ENCODE data around the gene MAGI2. TPM values are rescaled to one million over a fixed set of nuclear protein-coding genes. Genes with fewer than 3 reads are reported as not detected.

MAGI2 gene
- total RNA-seq, 2 donors from 2014 or later: 10.3 to 19.2 TPM

DNA sequence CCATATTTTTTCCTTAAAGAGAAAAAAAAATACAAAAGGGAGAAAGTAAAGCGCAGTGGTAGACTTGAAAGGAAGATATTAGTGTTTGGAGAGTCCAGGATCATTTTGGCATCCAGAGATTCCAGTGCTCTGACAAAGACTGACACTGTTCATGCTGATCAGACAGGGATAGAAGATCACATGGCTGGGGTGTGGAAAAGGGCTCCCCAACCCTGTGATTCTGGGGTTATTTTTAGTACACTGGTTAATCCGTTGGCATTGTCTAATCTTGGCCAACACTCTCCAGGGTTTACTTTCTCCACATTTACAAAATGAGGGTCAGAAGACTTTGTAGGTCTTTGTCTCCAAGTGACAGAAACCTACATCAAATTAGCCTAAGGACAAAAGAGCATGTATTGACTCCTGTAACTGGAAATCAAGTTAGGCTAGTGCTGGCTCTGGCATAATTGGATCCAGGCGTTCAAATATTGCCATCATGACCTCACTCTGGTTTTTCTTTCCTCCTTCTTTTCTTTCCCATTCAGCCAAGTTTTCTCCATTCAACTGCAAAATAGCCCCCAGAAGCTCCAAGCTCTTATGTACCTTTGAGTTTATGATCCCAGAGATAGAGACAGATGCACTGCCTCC is 1473.3 kb downstream of the MAGI2 start:
- Histone ChIP-seq H3K4me1 (ENCODE audit: control insufficient read depth, insufficient read depth, low read length) (no peaks in the 10 kb centered on the region), H3K36me3 (ENCODE audit: control insufficient read depth, insufficient read depth, low read length) (no peaks in the 10 kb centered on the region), H3K9me3 (ENCODE audit: control insufficient read depth, low read length) (no peaks in the 10 kb centered on the region), H3K27ac (ENCODE audit: low read depth, low read length) (no peak overlapping the region), H3K4me3 (ENCODE audit: low read length) (no peak overlapping the region), H3K27me3 (ENCODE audit: control insufficient read depth, insufficient read depth, low read length, poor library complexity, severe bottlenecking) (no peaks in the 10 kb centered on the region), H3K9ac (ENCODE audit: extremely low read depth, low read length, poor library complexity, severe bottlenecking) (no peak overlapping the region)
- H3K4me3 Mint-ChIP-seq: no peak overlapping the region
- H3K9me3 Mint-ChIP-seq: no peaks in the 10 kb centered on the region
- H3K27me3 Mint-ChIP-seq (ENCODE audit: insufficient read depth): peaks cover 6% of the 10 kb centered on the region
- peaks cover 2% of the 10 kb centered on the region for H3K4me1 Mint-ChIP-seq
- TF ChIP-seq, protein P1, sequence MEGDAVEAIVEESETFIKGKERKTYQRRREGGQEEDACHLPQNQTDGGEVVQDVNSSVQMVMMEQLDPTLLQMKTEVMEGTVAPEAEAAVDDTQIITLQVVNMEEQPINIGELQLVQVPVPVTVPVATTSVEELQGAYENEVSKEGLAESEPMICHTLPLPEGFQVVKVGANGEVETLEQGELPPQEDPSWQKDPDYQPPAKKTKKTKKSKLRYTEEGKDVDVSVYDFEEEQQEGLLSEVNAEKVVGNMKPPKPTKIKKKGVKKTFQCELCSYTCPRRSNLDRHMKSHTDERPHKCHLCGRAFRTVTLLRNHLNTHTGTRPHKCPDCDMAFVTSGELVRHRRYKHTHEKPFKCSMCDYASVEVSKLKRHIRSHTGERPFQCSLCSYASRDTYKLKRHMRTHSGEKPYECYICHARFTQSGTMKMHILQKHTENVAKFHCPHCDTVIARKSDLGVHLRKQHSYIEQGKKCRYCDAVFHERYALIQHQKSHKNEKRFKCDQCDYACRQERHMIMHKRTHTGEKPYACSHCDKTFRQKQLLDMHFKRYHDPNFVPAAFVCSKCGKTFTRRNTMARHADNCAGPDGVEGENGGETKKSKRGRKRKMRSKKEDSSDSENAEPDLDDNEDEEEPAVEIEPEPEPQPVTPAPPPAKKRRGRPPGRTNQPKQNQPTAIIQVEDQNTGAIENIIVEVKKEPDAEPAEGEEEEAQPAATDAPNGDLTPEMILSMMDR (conservative IDR thresholded peaks at IDR 0.05): no peak
- H3K27ac Mint-ChIP-seq: no peak overlapping the region
- no peaks in the 10 kb centered on the region for H3K36me3 Mint-ChIP-seq (ENCODE audit: low read depth)
- 91 to 100% methylated on average over 3 of the region's 3 CpGs for WGBS, 2 experiments (ENCODE audit: insufficient coverage in 1 of 2, insufficient read length in 1 of 2)
- no peak for DNase-seq

DNA sequence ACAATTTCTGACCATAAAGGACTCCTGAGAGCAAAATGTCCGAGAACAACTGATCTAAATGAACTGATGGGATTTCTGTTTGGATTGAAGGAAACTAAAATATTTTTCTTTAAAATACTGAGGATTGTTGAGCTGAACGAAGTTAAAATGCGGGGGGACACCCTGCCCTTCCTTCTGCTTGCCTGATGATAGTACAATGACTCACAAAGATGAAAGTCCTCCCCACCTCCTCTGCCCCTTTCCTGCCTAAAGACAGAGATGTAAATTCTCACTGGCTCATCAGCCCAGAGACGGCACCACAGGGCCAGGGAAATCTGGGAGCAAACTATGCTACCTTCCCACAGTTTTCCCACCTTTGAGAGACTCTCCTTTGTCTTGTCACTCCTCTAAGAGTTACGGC is 1474.2 kb downstream of the MAGI2 start:
- Mint-ChIP-seq H3K4me1 (peaks cover 2% of the 10 kb centered on the region), H3K9me3 (peaks cover 1% of the 10 kb centered on the region), H3K27me3 (ENCODE audit: insufficient read depth) (peaks cover 6% of the 10 kb centered on the region), H3K4me3 (no peak overlapping the region), H3K27ac (no peak overlapping the region), H3K36me3 (ENCODE audit: low read depth) (no peaks in the 10 kb centered on the region)
- no peak overlapping the region for H3K27ac ChIP-seq (ENCODE audit: low read depth, low read length)
- H3K27me3 ChIP-seq (ENCODE audit: control insufficient read depth, insufficient read depth, low read length, poor library complexity, severe bottlenecking): no peaks in the 10 kb centered on the region
- no peak overlapping the region for H3K9ac ChIP-seq (ENCODE audit: extremely low read depth, low read length, poor library complexity, severe bottlenecking)
- H3K36me3 ChIP-seq (ENCODE audit: control insufficient read depth, insufficient read depth, low read length): no peaks in the 10 kb centered on the region
- 80 to 88% methylated on average over 5 of the region's 5 CpGs for WGBS, 2 experiments (ENCODE audit: insufficient coverage in 1 of 2, insufficient read length in 1 of 2)
- H3K4me1 ChIP-seq (ENCODE audit: control insufficient read depth, insufficient read depth, low read length): no peaks in the 10 kb centered on the region
- no peak overlapping the region for H3K4me3 ChIP-seq (ENCODE audit: low read length)
- DNase-seq: no peak
- no peaks in the 10 kb centered on the region for H3K9me3 ChIP-seq (ENCODE audit: control insufficient read depth, low read length)
- TF ChIP-seq, protein P1 (conservative IDR thresholded peaks at IDR 0.05): no peak

DNA sequence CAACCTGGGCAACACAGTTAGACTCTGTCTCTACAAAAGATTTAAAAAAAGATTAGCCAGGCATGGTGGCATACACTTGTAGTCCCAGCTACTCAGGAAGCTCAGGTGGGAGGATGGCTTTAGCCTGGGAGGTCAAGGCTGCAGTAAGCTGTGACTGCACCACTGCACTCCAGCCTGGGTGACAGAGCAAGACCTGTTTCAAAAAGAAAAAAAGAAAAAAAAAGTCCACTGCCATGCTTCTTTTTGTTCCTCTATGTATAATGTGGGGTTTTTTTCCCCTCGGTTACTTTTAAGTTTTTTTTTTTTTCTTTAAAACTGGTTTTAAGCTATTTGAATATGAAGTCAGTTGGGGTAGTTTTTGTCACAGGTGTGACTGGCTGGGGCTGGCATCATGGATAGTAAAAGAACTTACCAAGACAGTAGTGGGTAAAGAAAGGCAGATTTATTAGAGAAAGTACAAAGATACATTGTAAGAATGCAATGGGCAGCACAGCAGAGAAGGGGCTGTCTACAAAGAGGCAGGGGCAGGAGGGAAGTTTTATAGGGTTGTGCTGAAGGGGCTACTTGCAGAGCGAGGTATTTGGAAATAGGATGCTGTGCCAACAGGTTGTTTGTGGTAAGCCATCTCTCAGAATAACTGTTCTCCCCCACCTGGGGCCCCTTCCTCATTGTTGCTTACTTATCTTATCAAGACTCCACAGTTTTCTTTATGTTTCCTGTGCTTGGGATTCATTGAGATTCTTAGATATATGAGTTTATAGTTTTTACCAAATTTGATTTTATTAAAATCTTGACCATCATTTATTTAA is 1477.6 kb downstream of the MAGI2 start:
- Histone ChIP-seq H3K27ac (ENCODE audit: low read depth, low read length) (no peak overlapping the region), H3K27me3 (ENCODE audit: control insufficient read depth, insufficient read depth, low read length, poor library complexity, severe bottlenecking) (no peaks in the 10 kb centered on the region), H3K4me1 (ENCODE audit: control insufficient read depth, insufficient read depth, low read length) (no peaks in the 10 kb centered on the region), H3K36me3 (ENCODE audit: control insufficient read depth, insufficient read depth, low read length) (no peaks in the 10 kb centered on the region), H3K4me3 (ENCODE audit: low read length) (no peak overlapping the region), H3K9me3 (ENCODE audit: control insufficient read depth, low read length) (no peaks in the 10 kb centered on the region), H3K9ac (ENCODE audit: extremely low read depth, low read length, poor library complexity, severe bottlenecking) (no peak overlapping the region)
- no peak for DNase-seq
- WGBS, 2 experiments (ENCODE audit: insufficient coverage in 1 of 2, insufficient read length in 1 of 2): 91% methylated on average over 2 of the region's 2 CpGs; no CpG with 5 or more reads in 1 of the 2 experiments
- TF ChIP-seq, protein P1 (conservative IDR thresholded peaks at IDR 0.05): no peak
- Mint-ChIP-seq H3K9me3 (peaks cover 1% of the 10 kb centered on the region), H3K4me1 (peaks cover 2% of the 10 kb centered on the region), H3K4me3 (no peak overlapping the region), H3K36me3 (ENCODE audit: low read depth) (no peaks in the 10 kb centered on the region), H3K27me3 (ENCODE audit: insufficient read depth) (peaks cover 3% of the 10 kb centered on the region), H3K27ac (no peak overlapping the region)
